ENCODE results near the gene PRR13.

Gene PRR13

DNA sequence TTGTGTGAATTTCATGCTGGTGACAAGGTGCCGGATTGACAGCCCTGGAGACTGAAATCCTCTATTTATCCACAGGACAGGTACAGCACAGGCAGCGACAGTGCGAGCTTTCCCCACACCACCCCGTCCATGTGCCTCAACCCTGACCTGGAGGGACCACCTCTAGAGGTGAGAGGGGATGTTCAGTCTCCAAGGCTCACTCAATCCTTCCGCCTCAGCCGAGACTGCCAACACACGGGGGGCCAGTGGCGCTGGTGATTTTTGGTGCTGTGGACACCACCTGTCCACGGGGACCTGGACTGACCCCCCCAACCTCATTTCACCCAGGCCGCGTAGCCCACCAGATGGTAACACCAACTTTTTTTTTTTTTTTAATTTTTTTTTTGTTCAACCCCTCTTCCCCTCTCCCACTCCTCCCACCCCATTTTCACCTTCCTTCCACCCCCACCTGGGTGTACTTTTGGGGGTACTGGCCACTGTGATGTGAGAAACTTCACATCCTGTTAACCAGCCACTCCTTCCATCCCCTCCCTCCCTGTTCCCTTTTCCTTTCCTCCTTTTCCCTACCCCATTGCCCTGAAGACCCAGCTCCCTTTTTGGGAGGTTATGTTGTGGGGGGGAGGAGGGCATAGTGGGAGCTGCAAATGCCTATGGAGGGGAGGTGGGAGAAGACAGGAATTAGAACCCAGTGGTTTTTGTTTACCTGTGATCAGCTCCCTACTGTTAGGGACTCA is 23.3 kb downstream of the PRR13 start:
- Histone ChIP-seq H3K4me3 (ENCODE audit: insufficient read depth, low read length, poor library complexity, severe bottlenecking) (no peak overlapping the region), H3K4me2 (ENCODE audit: low read depth, low read length, poor library complexity, severe bottlenecking) (no peak overlapping the region), H3K36me3 (ENCODE audit: low read length) (peaks cover 89% of the 10 kb centered on the region), H3K79me2 (ENCODE audit: insufficient read depth, low read length) (peaks cover 48% of the 10 kb centered on the region), H3K27ac (ENCODE audit: low read depth, low read length) (no peak overlapping the region), H3K9me2 (replicated peaks; ENCODE audit: insufficient read depth, low read length) (no peaks in the 10 kb centered on the region), H4K20me1 (ENCODE audit: low read depth, low read length) (peaks cover 35% of the 10 kb centered on the region; the same call in 1 of the 2 replicates), H3F3A (ENCODE audit: insufficient read depth) (peaks cover 27% of the 10 kb centered on the region), H2AFZ (ENCODE audit: low read depth, low read length, severe bottlenecking) (no peak overlapping the region), H3K27me3 (ENCODE audit: low read length) (no peaks in the 10 kb centered on the region), H3K9me3 (ENCODE audit: insufficient read depth, low read length) (no peaks in the 10 kb centered on the region), H3K9ac (ENCODE audit: low read length) (no peak overlapping the region)
- TF ChIP-seq, protein P1, sequence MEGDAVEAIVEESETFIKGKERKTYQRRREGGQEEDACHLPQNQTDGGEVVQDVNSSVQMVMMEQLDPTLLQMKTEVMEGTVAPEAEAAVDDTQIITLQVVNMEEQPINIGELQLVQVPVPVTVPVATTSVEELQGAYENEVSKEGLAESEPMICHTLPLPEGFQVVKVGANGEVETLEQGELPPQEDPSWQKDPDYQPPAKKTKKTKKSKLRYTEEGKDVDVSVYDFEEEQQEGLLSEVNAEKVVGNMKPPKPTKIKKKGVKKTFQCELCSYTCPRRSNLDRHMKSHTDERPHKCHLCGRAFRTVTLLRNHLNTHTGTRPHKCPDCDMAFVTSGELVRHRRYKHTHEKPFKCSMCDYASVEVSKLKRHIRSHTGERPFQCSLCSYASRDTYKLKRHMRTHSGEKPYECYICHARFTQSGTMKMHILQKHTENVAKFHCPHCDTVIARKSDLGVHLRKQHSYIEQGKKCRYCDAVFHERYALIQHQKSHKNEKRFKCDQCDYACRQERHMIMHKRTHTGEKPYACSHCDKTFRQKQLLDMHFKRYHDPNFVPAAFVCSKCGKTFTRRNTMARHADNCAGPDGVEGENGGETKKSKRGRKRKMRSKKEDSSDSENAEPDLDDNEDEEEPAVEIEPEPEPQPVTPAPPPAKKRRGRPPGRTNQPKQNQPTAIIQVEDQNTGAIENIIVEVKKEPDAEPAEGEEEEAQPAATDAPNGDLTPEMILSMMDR (IDR thresholded peaks at IDR 0.05; ENCODE audit: insufficient read depth, low read length, poor library complexity, severe bottlenecking), result no peak
- TF ChIP-seq EZH2phosphoT487 (conservative IDR thresholded peaks at IDR 0.05; ENCODE audit: low read length), result no peak

DNA sequence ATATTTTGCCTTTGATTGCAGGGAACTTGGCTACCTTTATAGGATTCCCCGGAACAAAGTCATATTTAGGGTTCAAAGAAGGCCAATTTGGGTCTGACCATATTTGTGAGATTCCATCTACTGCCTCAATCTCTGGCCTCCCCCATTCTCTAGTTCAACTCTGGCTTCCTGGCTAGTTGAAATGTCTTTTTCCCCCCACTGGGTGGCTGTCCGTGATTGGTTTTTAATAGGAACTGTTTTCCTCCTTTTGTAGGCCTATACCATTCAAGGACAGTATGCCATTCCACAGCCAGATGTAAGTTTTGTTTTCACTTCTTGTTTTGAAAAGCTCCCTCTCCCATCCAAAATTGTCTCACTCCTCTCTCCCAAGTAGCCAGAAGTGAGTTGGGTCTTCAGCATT is 24.1 kb downstream of the PRR13 start:
- H2AFZ ChIP-seq (ENCODE audit: low read depth, low read length, severe bottlenecking), result no peak overlapping the region
- no peak overlapping the region for H3K9ac ChIP-seq (ENCODE audit: low read length)
- H3K36me3 ChIP-seq (ENCODE audit: low read length), result peaks cover 84% of the 10 kb centered on the region
- H3K9me3 ChIP-seq (ENCODE audit: insufficient read depth, low read length), result no peaks in the 10 kb centered on the region
- H3F3A ChIP-seq (ENCODE audit: insufficient read depth), result peaks cover 28% of the 10 kb centered on the region
- H4K20me1 ChIP-seq (ENCODE audit: low read depth, low read length), result peaks cover 27% of the 10 kb centered on the region; the same call in 1 of the 2 replicates
- peaks cover 41% of the 10 kb centered on the region for H3K79me2 ChIP-seq (ENCODE audit: insufficient read depth, low read length)
- TF ChIP-seq, protein P1 (IDR thresholded peaks at IDR 0.05; ENCODE audit: insufficient read depth, low read length, poor library complexity, severe bottlenecking), result no peak
- no peak for TF ChIP-seq EZH2phosphoT487 (conservative IDR thresholded peaks at IDR 0.05; ENCODE audit: low read length)
- no peaks in the 10 kb centered on the region for H3K27me3 ChIP-seq (ENCODE audit: low read length)
- H3K4me2 ChIP-seq (ENCODE audit: low read depth, low read length, poor library complexity, severe bottlenecking), result no peak overlapping the region
- H3K27ac ChIP-seq (ENCODE audit: low read depth, low read length), result no peak overlapping the region
- no peaks in the 10 kb centered on the region for H3K9me2 ChIP-seq (replicated peaks; ENCODE audit: insufficient read depth, low read length)
- no peak overlapping the region for H3K4me3 ChIP-seq (ENCODE audit: insufficient read depth, low read length, poor library complexity, severe bottlenecking)

DNA sequence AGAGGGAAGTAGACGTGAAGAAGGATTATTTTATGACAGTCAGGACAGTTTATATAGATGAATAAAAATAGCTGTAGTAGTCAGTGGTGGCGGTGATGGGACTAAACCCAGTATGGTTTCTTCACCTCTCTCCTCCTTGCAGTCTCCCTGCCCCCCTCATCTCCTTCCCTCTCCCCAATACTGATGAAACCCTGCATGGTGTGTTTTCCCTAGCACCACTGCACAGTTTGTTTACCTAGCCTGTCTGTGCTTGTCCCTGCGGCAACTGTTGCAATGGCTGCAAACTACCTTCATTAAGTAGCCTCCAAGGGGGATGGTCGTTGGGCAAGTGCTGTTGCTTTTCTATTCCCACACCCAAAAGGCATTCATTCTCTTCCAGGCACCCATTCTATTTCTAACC is 25.1 kb downstream of the PRR13 start:
- peaks cover 20% of the 10 kb centered on the region; the same call in 1 of the 2 replicates for H4K20me1 ChIP-seq (ENCODE audit: low read depth, low read length)
- TF ChIP-seq, protein P1 (IDR thresholded peaks at IDR 0.05; ENCODE audit: insufficient read depth, low read length, poor library complexity, severe bottlenecking), result no peak
- no peak for TF ChIP-seq EZH2phosphoT487 (conservative IDR thresholded peaks at IDR 0.05; ENCODE audit: low read length)
- no peak overlapping the region for H3K27ac ChIP-seq (ENCODE audit: low read depth, low read length)
- H3K9ac ChIP-seq (ENCODE audit: low read length), result no peak overlapping the region
- peaks cover 21% of the 10 kb centered on the region for H3F3A ChIP-seq (ENCODE audit: insufficient read depth)
- no peak overlapping the region for H2AFZ ChIP-seq (ENCODE audit: low read depth, low read length, severe bottlenecking)
- no peaks in the 10 kb centered on the region for H3K9me3 ChIP-seq (ENCODE audit: insufficient read depth, low read length)
- H3K4me3 ChIP-seq (ENCODE audit: insufficient read depth, low read length, poor library complexity, severe bottlenecking), result no peak overlapping the region
- peaks cover 79% of the 10 kb centered on the region for H3K36me3 ChIP-seq (ENCODE audit: low read length)
- H3K79me2 ChIP-seq (ENCODE audit: insufficient read depth, low read length), result peaks cover 33% of the 10 kb centered on the region
- H3K9me2 ChIP-seq (replicated peaks; ENCODE audit: insufficient read depth, low read length), result no peaks in the 10 kb centered on the region
- H3K27me3 ChIP-seq (ENCODE audit: low read length), result no peaks in the 10 kb centered on the region
- no peak overlapping the region for H3K4me2 ChIP-seq (ENCODE audit: low read depth, low read length, poor library complexity, severe bottlenecking)
